SK-N-SH (cell line): ENCODE results near the gene SPOUT1.

Experiments
- EP300 ChIP-seq, 2 experiments: IDR thresholded peaks; 2 replicates each; pipeline versions ENCODE4 v1.4.0 to v1.6.1; 2012; ENCODE audit warnings: borderline replicate concordance in 1 of 2, low read depth in 1 of 2, low read length in 1 of 2
- JUND ChIP-seq: IDR thresholded peaks from 2 replicates; pipeline ENCODE4 v1.4.0; 2012
- NRF1 ChIP-seq: IDR thresholded peaks from 2 replicates; pipeline ENCODE4 v1.6.1; 2012; ENCODE audit warnings: low read depth, mild to moderate bottlenecking, low read length
- SMC3 ChIP-seq: IDR thresholded peaks from 2 replicates; pipeline ENCODE4 v1.6.1; 2012; ENCODE audit warnings: low read depth, low read length, improper control_type of control experiment
- TAF1 ChIP-seq: IDR thresholded peaks from 2 replicates; pipeline ENCODE4 v1.6.1; 2012; ENCODE audit warnings: low read depth, mild to moderate bottlenecking, low read length, moderate library complexity, borderline replicate concordance
- TEAD4 ChIP-seq: IDR thresholded peaks from 2 replicates; pipeline ENCODE4 v1.4.0; 2012; ENCODE audit warnings: mild to moderate bottlenecking, borderline replicate concordance; ENCODE audit not compliant: insufficient read depth
- YY1 ChIP-seq: IDR thresholded peaks from 2 replicates; pipeline ENCODE4 v1.4.0; 2012; ENCODE audit warnings: low read depth, mild to moderate bottlenecking
- TF ChIP-seq, protein P1 (sequence below): IDR thresholded peaks from 2 replicates; pipeline ENCODE4 v1.6.1; 2012; ENCODE audit warnings: mild to moderate bottlenecking, low read depth, low read length, moderate library complexity
- TF ChIP-seq, protein P2 (sequence below): fragments of 200-600 bp; sonication (generic); IDR thresholded peaks from 2 replicates; pipeline ENCODE4 v1.6.1; 2017; ENCODE audit warnings: antibody characterized with exemption, mild to moderate bottlenecking, moderate library complexity
- TF ChIP-seq, protein P3 (sequence below): IDR thresholded peaks from 2 replicates; pipeline ENCODE4 v1.4.0; 2012; ENCODE audit warnings: low read depth, borderline replicate concordance

DNA sequence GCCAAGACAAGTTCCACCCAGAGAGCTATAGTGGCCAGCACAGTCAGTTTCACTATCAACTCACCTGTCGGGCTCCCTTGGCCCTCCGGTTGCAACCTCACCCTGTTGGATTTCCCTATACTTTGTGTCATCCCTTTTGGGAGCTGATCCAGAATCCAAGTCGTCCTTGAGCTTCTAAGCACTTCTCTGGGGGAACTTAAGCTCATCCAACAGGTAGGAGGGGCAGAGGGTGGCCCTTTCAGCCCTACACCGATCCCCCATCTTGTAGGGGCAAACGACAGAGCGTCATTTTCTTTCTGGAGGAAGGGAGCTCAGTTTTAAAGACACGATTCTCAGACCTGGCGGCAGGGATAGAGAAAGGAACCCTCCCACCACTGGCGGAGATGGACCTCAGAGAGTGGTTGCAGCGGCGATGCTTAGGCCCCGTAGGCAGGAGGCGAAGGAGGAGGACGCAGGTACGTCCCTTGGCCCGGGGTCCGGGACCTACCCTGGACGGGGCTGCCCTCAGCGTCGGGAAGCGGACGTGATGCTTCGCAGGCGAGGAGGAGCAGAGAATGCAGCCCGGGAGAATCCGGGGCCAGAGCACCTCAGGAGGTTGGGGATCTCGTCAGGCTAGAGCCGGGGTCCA lies 58.4 kb downstream of the SPOUT1 start:
- TF ChIP-seq, protein P1, sequence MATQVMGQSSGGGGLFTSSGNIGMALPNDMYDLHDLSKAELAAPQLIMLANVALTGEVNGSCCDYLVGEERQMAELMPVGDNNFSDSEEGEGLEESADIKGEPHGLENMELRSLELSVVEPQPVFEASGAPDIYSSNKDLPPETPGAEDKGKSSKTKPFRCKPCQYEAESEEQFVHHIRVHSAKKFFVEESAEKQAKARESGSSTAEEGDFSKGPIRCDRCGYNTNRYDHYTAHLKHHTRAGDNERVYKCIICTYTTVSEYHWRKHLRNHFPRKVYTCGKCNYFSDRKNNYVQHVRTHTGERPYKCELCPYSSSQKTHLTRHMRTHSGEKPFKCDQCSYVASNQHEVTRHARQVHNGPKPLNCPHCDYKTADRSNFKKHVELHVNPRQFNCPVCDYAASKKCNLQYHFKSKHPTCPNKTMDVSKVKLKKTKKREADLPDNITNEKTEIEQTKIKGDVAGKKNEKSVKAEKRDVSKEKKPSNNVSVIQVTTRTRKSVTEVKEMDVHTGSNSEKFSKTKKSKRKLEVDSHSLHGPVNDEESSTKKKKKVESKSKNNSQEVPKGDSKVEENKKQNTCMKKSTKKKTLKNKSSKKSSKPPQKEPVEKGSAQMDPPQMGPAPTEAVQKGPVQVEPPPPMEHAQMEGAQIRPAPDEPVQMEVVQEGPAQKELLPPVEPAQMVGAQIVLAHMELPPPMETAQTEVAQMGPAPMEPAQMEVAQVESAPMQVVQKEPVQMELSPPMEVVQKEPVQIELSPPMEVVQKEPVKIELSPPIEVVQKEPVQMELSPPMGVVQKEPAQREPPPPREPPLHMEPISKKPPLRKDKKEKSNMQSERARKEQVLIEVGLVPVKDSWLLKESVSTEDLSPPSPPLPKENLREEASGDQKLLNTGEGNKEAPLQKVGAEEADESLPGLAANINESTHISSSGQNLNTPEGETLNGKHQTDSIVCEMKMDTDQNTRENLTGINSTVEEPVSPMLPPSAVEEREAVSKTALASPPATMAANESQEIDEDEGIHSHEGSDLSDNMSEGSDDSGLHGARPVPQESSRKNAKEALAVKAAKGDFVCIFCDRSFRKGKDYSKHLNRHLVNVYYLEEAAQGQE = no peak
- TF ChIP-seq TEAD4 (no peak), JUND (no peak), NRF1 (no peak), TAF1 (no peak), EP300 (IDR thresholded peaks at IDR 0.05; ENCODE audit: borderline replicate concordance in 1 of 2, low read depth in 1 of 2, low read length in 1 of 2) (no peak), YY1 (no peak), SMC3 (no peak)
- TF ChIP-seq, protein P2, sequence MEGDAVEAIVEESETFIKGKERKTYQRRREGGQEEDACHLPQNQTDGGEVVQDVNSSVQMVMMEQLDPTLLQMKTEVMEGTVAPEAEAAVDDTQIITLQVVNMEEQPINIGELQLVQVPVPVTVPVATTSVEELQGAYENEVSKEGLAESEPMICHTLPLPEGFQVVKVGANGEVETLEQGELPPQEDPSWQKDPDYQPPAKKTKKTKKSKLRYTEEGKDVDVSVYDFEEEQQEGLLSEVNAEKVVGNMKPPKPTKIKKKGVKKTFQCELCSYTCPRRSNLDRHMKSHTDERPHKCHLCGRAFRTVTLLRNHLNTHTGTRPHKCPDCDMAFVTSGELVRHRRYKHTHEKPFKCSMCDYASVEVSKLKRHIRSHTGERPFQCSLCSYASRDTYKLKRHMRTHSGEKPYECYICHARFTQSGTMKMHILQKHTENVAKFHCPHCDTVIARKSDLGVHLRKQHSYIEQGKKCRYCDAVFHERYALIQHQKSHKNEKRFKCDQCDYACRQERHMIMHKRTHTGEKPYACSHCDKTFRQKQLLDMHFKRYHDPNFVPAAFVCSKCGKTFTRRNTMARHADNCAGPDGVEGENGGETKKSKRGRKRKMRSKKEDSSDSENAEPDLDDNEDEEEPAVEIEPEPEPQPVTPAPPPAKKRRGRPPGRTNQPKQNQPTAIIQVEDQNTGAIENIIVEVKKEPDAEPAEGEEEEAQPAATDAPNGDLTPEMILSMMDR = no peak
- TF ChIP-seq, protein P3, sequence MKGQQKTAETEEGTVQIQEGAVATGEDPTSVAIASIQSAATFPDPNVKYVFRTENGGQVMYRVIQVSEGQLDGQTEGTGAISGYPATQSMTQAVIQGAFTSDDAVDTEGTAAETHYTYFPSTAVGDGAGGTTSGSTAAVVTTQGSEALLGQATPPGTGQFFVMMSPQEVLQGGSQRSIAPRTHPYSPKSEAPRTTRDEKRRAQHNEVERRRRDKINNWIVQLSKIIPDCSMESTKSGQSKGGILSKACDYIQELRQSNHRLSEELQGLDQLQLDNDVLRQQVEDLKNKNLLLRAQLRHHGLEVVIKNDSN = no peak
